Measurements from ENCODE around the gene NOLC1.

The NOLC1 gene

GRCh38 chr10:102202386-102202785 is 50.2 kb downstream of the NOLC1 start:
- DNase-seq (ENCODE audit: low spot score) = no peak

GRCh38 chr10:102208311-102209035 is 56.3 kb downstream of the NOLC1 start:
- no peak for DNase-seq (ENCODE audit: low spot score)

DNA sequence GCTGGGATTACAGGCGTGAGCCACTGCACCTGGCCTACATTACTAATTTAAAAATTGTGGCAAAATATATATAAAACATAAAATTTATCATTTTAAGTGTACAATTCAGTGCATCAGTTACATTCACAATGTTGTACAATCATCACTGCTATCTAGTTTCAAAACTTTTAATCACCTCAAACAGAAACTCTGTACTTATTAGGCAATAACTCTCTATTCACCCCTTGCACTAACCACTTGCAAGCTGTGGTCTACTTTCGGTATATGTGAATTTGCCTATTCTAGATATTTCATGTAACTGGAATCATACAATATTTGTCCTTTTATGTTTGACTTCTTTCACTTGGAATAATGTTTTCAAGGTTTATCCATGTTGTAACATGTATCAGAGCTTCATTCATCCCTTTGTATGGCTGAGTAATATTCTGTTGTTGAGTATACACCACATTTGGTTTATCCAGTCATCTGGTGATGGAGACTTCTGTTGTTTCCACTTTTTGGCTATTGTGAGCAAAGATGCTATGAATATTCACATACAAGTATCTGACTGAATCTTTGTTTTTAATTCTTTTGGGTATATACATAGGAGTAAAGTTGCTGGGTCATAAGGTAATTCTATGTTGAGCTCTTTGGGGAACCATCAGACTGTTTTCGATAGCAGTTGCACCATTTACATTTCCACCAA is 59.6 kb downstream of the NOLC1 start:
- DNase-seq (ENCODE audit: low spot score) = no peak

All from hematopoietic multipotent progenitor cell treated with erythropoietin and hydrocortisone succinate and interleukin-3 and kit ligand, for 17 days (in vitro differentiated cells).